Measurements from ENCODE around the gene UBC. TPM values are rescaled to one million over a fixed set of nuclear protein-coding genes. Genes with fewer than 3 reads are reported as not detected.

Gene UBC
- total and polyA plus RNA-seq, 9 of the 15 experiments (the other 6 are each of a cell fraction or from before 2014, with no cell fraction given), result 533 to 1,153 (median 813) TPM

DNA sequence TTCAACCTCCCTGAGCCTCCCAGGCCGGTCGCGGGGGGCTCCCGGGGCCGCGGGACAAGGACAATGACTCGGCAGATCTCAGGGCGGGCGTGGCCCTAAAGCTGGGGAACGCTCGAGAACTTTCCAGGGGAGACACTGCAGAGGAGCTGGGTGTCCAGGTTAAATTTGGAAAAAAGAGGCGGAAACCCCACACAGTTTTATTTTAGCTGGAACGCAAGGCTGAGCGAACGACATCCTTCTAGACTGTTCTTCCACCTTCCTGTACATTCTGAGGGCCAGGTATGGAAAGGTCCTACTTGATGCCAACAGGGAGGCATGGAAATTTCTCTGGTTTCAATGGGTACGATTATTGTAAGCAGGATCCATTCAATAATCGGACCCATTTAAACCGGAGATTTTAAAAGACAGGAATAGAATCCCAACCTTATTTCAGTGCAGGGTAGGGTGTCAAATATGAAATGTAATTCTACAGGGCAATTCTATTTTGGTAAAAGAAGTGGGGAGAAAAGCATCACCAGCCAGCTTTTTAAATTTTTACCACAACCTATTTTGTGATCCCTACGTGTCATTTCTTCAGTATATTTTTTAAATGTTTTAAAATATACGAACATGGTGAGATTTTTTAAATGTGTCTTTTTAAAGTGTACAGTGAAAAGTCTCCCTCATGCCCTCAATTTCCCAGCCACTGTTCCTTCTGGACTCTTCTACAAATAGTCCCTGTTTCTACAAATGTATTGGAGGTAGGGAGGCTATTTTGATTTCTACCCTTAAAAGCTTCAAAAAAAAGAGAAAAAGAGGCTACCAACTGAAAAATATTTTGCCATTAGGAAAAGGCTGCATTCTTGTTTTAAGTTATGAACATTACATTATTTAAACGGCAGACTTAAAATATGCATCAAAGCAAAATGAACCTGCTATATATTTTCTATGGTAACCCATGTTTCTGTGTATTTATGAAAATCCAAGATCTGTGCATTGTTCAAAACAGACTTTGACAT lies 1.1 kb upstream of the UBC start:
- Histone ChIP-seq H3K79me2 (ENCODE audit: control insufficient read depth, insufficient read depth, low read length) (peaks cover 49% of the 10 kb centered on the region), H3K4me1 (replicated peaks in 1 of 2; ENCODE audit: control insufficient read depth in 2 of 2, insufficient read depth in 2 of 2, low read length in 2 of 2) (peaks cover 23 to 43% of the 10 kb centered on the region in 2 experiments), H3K27ac (ENCODE audit: extremely low read depth, low read depth, low read length) (peak overlapping the region; percentile 100), H3K9me3 (replicated peaks; ENCODE audit: control insufficient read depth, insufficient read depth, low read depth, low read length) (no peaks in the 10 kb centered on the region), H3K4me2 (ENCODE audit: insufficient read depth, low read length) (peak overlapping the region; percentile 94), H3K27me3 (ENCODE audit: control insufficient read depth in 2 of 2, insufficient read depth in 2 of 2, low read length in 2 of 2) (no peaks in the 10 kb centered on the region), H3K9ac (ENCODE audit: insufficient read depth in 1 of 2, low read depth in 2 of 2, low read length in 2 of 2) (peak overlapping the region; percentile 97 to 100), H3K9me1 (ENCODE audit: control insufficient read depth, insufficient read depth, low read length) (peaks cover 7% of the 10 kb centered on the region), H4K20me1 (replicated peaks; ENCODE audit: control insufficient read depth, insufficient read depth, low read length) (peaks cover 30% of the 10 kb centered on the region), H3K36me3 (ENCODE audit: control insufficient read depth, insufficient read depth, low read length) (peaks cover 32% of the 10 kb centered on the region), H2AFZ (ENCODE audit: low read depth, low read length) (peak overlapping the region; percentile 100), H3K4me3 (peak overlapping the region; percentile 94)
- TSS peak; percentile 77 for BruUV-seq (replicated peaks)
- no peak for FAIRE-seq
- intact Hi-C loops (cut with micrococcal nuclease) (no loop called here), in situ Hi-C loops (cut with MboI) (no loop called here)
- peak; percentile 17 for ATAC-seq
- POLR2A ChIA-PET, result interaction anchor here (0.6 to 9.2 kb wide), 16 partner anchors 8 to 1203 kb away, joined by 3 to 127 read pairs (median 6); partner anchors contain the start of gene SCARB1
- 2% methylated on average over 21 of the region's 21 CpGs for WGBS (ENCODE audit: insufficient coverage, low coverage, missing lambda C conversion rate)
- CTCF ChIA-PET (ENCODE audit: low intra/inter-chr PET ratio), result interaction anchor here (1.0 kb wide), 1 partner anchor 25 kb away, joined by 3 read pairs; no protein-coding TSS in a partner anchor
- peak in 3 of 4 experiments; percentile 56 to 84 (median 63) for DNase-seq (ENCODE audit: extremely low read depth in 1 of 4, low spot score in 3 of 4)
- TF ChIP-seq BRCA1 (IDR thresholded peaks at IDR 0.05), result no peak
- TF ChIP-seq BRCA1 (CRISPR knock-in tag; IDR thresholded peaks at IDR 0.05), result no peak
- TF ChIP-seq, protein P1, sequence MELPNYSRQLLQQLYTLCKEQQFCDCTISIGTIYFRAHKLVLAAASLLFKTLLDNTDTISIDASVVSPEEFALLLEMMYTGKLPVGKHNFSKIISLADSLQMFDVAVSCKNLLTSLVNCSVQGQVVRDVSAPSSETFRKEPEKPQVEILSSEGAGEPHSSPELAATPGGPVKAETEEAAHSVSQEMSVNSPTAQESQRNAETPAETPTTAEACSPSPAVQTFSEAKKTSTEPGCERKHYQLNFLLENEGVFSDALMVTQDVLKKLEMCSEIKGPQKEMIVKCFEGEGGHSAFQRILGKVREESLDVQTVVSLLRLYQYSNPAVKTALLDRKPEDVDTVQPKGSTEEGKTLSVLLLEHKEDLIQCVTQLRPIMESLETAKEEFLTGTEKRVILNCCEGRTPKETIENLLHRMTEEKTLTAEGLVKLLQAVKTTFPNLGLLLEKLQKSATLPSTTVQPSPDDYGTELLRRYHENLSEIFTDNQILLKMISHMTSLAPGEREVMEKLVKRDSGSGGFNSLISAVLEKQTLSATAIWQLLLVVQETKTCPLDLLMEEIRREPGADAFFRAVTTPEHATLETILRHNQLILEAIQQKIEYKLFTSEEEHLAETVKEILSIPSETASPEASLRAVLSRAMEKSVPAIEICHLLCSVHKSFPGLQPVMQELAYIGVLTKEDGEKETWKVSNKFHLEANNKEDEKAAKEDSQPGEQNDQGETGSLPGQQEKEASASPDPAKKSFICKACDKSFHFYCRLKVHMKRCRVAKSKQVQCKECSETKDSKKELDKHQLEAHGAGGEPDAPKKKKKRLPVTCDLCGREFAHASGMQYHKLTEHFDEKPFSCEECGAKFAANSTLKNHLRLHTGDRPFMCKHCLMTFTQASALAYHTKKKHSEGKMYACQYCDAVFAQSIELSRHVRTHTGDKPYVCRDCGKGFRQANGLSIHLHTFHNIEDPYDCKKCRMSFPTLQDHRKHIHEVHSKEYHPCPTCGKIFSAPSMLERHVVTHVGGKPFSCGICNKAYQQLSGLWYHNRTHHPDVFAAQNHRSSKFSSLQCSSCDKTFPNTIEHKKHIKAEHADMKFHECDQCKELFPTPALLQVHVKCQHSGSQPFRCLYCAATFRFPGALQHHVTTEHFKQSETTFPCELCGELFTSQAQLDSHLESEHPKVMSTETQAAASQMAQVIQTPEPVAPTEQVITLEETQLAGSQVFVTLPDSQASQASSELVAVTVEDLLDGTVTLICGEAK (IDR thresholded peaks at IDR 0.05), result peak; percentile 29; the same call in 1 of the 2 replicates
- TF ChIP-seq, protein P1 (CRISPR knock-in tag; IDR thresholded peaks at IDR 0.05), result no peak
- TF ChIP-seq KLF6 (CRISPR knock-in tag; IDR thresholded peaks at IDR 0.05; ENCODE audit: borderline replicate concordance), result peak; percentile 57; the same call in 1 of the 2 replicates
- peak; percentile 97 for TF ChIP-seq NFE2 (IDR thresholded peaks at IDR 0.05; ENCODE audit: low read depth)
- TF ChIP-seq MAFK (IDR thresholded peaks at IDR 0.05; ENCODE audit: low read length), result peak; percentile 82
- TF ChIP-seq MAFF (IDR thresholded peaks at IDR 0.05; ENCODE audit: low read length), result peak; percentile 70
- peak; percentile 44 for TF ChIP-seq CHD4 (IDR thresholded peaks at IDR 0.05; ENCODE audit: insufficient read depth, insufficient replicate concordance, low read depth, low read length, poor library complexity, severe bottlenecking)
- TF ChIP-seq, protein P2, sequence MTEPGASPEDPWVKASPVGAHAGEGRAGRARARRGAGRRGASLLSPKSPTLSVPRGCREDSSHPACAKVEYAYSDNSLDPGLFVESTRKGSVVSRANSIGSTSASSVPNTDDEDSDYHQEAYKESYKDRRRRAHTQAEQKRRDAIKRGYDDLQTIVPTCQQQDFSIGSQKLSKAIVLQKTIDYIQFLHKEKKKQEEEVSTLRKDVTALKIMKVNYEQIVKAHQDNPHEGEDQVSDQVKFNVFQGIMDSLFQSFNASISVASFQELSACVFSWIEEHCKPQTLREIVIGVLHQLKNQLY (CRISPR knock-in tag; conservative IDR thresholded peaks at IDR 0.05), result 0 out of 4 replicates have a peak, but pooled peaks of 1 of the 2 experiments have one; percentile 11
- no peak for TF ChIP-seq SRSF1 (IDR thresholded peaks at IDR 0.05; ENCODE audit: low read depth, low read length)

All from K562 (cell line).